ENCODE results near the gene CNTF.

Gene CNTF

GRCh38 chr11:58650496-58650895, 28.0 kb downstream of the CNTF start:
- Histone ChIP-seq H3K4me2 (ENCODE audit: low read length) (no peak overlapping the region), H4K20me1 (ENCODE audit: insufficient read depth, low read length) (no peaks in the 10 kb centered on the region)
- TF ChIP-seq EZH2 (IDR thresholded peaks at IDR 0.05; ENCODE audit: borderline replicate concordance, low read length) = no peak
- TF ChIP-seq, protein P1, sequence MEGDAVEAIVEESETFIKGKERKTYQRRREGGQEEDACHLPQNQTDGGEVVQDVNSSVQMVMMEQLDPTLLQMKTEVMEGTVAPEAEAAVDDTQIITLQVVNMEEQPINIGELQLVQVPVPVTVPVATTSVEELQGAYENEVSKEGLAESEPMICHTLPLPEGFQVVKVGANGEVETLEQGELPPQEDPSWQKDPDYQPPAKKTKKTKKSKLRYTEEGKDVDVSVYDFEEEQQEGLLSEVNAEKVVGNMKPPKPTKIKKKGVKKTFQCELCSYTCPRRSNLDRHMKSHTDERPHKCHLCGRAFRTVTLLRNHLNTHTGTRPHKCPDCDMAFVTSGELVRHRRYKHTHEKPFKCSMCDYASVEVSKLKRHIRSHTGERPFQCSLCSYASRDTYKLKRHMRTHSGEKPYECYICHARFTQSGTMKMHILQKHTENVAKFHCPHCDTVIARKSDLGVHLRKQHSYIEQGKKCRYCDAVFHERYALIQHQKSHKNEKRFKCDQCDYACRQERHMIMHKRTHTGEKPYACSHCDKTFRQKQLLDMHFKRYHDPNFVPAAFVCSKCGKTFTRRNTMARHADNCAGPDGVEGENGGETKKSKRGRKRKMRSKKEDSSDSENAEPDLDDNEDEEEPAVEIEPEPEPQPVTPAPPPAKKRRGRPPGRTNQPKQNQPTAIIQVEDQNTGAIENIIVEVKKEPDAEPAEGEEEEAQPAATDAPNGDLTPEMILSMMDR (IDR thresholded peaks at IDR 0.05; ENCODE audit: low read length) = no peak

GRCh38 chr11:58652726-58653280, 30.3 kb downstream of the CNTF start:
- H3K9me3 ChIP-seq (ENCODE audit: low read length) = no peaks in the 10 kb centered on the region
- no peak overlapping the region for H3K9ac ChIP-seq (ENCODE audit: low read length)
- H3K4me1 ChIP-seq (ENCODE audit: insufficient read depth, low read length, severe bottlenecking) = no peaks in the 10 kb centered on the region

More at GRCh38 chr11:58650496-58650895, 28.0 kb downstream of the CNTF start:
- H3F3A ChIP-seq (ENCODE audit: insufficient read depth, low read length) = no peaks in the 10 kb centered on the region
- no peaks in the 10 kb centered on the region for H3K36me3 ChIP-seq (ENCODE audit: insufficient read depth, low read length)
- no peak overlapping the region for H3K27ac ChIP-seq (ENCODE audit: low read depth, low read length, poor library complexity, severe bottlenecking)
- no peak overlapping the region for H3K4me3 ChIP-seq (ENCODE audit: low read depth, low read length, poor library complexity, severe bottlenecking)
- H3K9me3 ChIP-seq (ENCODE audit: low read length) = peaks cover 3% of the 10 kb centered on the region; the same call in 1 of the 2 replicates
- no peak overlapping the region for H2AFZ ChIP-seq (ENCODE audit: low read length)
- H3K4me1 ChIP-seq (ENCODE audit: insufficient read depth, low read length, severe bottlenecking) = no peaks in the 10 kb centered on the region
- no peaks in the 10 kb centered on the region for H3K9me2 ChIP-seq (ENCODE audit: low read depth, low read length)
- H3K9ac ChIP-seq (ENCODE audit: low read length) = no peak overlapping the region
- no peaks in the 10 kb centered on the region for H3K79me2 ChIP-seq (ENCODE audit: insufficient read depth, low read length)
- no peaks in the 10 kb centered on the region for H3K27me3 ChIP-seq (ENCODE audit: insufficient read depth, low read length)

DNA sequence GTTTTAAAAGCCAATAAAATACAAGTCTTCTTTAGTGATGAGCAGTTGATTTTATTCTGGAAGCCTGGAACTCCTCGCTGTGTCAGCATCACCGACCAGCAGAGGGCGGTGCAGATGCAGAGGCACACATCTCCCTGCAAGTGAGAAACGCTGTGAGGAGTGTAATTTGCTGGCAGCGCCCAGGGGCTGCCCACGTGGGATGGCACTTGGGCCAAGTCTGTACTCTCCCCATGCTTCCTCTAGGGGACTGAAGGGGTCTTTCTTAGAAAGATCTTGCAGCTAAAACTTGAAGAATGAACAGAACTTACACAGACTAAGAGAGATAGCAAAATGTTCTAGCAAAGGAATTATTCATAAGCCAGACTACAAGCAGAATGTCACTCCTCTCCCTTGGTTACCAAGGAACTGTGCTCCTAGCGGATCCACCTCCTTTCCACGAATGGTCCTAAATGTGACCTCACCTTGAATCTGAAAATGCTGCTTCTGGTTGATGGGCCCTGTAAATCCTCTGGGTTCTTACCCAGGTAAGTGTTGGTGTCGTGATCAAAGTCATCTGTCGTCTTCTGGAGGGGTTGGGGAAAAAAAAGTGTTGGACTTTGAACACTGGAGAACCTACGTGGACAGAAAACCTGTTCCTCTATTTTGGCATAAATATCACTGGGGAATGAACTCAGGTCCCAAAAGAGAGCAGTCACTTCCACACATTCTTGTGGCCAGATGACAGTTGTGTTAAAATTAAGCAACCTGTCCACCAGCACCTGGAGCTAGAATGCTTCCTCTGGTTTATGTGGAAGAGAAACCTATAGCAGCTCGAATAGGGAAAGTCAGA, 31.8 kb downstream of the CNTF start:
- H3K4me2 ChIP-seq (ENCODE audit: low read length) = no peak overlapping the region
- H3K4me1 ChIP-seq (ENCODE audit: insufficient read depth, low read length, severe bottlenecking) = no peaks in the 10 kb centered on the region
- no peaks in the 10 kb centered on the region for H3K9me2 ChIP-seq (ENCODE audit: low read depth, low read length)
- H3K27me3 ChIP-seq (ENCODE audit: insufficient read depth, low read length) = no peaks in the 10 kb centered on the region
- H3K9ac ChIP-seq (ENCODE audit: low read length) = no peak overlapping the region
- H3K79me2 ChIP-seq (ENCODE audit: insufficient read depth, low read length) = no peaks in the 10 kb centered on the region
- no peak overlapping the region for H3K27ac ChIP-seq (ENCODE audit: low read depth, low read length, poor library complexity, severe bottlenecking)
- H2AFZ ChIP-seq (ENCODE audit: low read length) = no peak overlapping the region
- H3K36me3 ChIP-seq (ENCODE audit: insufficient read depth, low read length) = no peaks in the 10 kb centered on the region
- TF ChIP-seq EZH2 (IDR thresholded peaks at IDR 0.05; ENCODE audit: borderline replicate concordance, low read length) = no peak
- TF ChIP-seq, protein P1 (IDR thresholded peaks at IDR 0.05; ENCODE audit: low read length) = peak; percentile 97
- no peaks in the 10 kb centered on the region for H3K9me3 ChIP-seq (ENCODE audit: low read length)
- no peaks in the 10 kb centered on the region for H4K20me1 ChIP-seq (ENCODE audit: insufficient read depth, low read length)
- H3K4me3 ChIP-seq (ENCODE audit: low read depth, low read length, poor library complexity, severe bottlenecking) = no peak overlapping the region
- H3F3A ChIP-seq (ENCODE audit: insufficient read depth, low read length) = no peaks in the 10 kb centered on the region

More at GRCh38 chr11:58652726-58653280, 30.3 kb downstream of the CNTF start:
- TF ChIP-seq, protein P1 (IDR thresholded peaks at IDR 0.05; ENCODE audit: low read length) = no peak
- TF ChIP-seq EZH2 (IDR thresholded peaks at IDR 0.05; ENCODE audit: borderline replicate concordance, low read length) = no peak
- no peaks in the 10 kb centered on the region for H3K79me2 ChIP-seq (ENCODE audit: insufficient read depth, low read length)
- no peak overlapping the region for H3K4me3 ChIP-seq (ENCODE audit: low read depth, low read length, poor library complexity, severe bottlenecking)
- no peaks in the 10 kb centered on the region for H3K9me2 ChIP-seq (ENCODE audit: low read depth, low read length)
- no peak overlapping the region for H2AFZ ChIP-seq (ENCODE audit: low read length)
- no peak overlapping the region for H3K4me2 ChIP-seq (ENCODE audit: low read length)
- no peaks in the 10 kb centered on the region for H3F3A ChIP-seq (ENCODE audit: insufficient read depth, low read length)
- H4K20me1 ChIP-seq (ENCODE audit: insufficient read depth, low read length) = no peaks in the 10 kb centered on the region
- no peaks in the 10 kb centered on the region for H3K27me3 ChIP-seq (ENCODE audit: insufficient read depth, low read length)
- H3K36me3 ChIP-seq (ENCODE audit: insufficient read depth, low read length) = no peaks in the 10 kb centered on the region
- no peak overlapping the region for H3K27ac ChIP-seq (ENCODE audit: low read depth, low read length, poor library complexity, severe bottlenecking)
